DOHH2 (cell line): ENCODE measurements around the gene KIF19.

ENCODE experiments used
- H3F3A ChIP-seq: fragments of 200-600 bp; sonication (generic), shearing (Covaris generic); 2 replicates; pipeline ENCODE4 v1.6.0; 2016; ENCODE audit warnings: antibody characterized with exemption, mild to moderate bottlenecking; ENCODE audit not compliant: control insufficient read depth, insufficient read depth
- H3K27ac ChIP-seq: fragments of 200-600 bp; sonication (generic); 2 replicates; pipeline ENCODE4 v1.5.1; 2014; ENCODE audit warnings: low read depth, mild to moderate bottlenecking, low read length, moderate library complexity
- H3K27me3 ChIP-seq: fragments of 200-600 bp; sonication (generic); 2 replicates; pipeline ENCODE4 v1.6.1; 2014; ENCODE audit warnings: mild to moderate bottlenecking, low read length, mixed read lengths; ENCODE audit not compliant: control insufficient read depth
- H3K36me3 ChIP-seq: fragments of 200-600 bp; sonication (generic); 2 replicates; pipeline ENCODE4 v1.6.1; 2014; ENCODE audit warnings: mild to moderate bottlenecking, low read length, moderate library complexity, mixed read lengths; ENCODE audit not compliant: control insufficient read depth
- H3K4me1 ChIP-seq: fragments of 200-600 bp; sonication (generic); 2 replicates; pipeline ENCODE4 v1.6.1; 2014; ENCODE audit warnings: mild to moderate bottlenecking, low read length, mixed read lengths; ENCODE audit not compliant: control insufficient read depth
- H3K4me2 ChIP-seq: fragments of 200-600 bp; sonication (generic); 2 replicates; pipeline ENCODE4 v1.6.0; 2014; ENCODE audit warnings: mild to moderate bottlenecking, low read length, moderate library complexity
- H3K4me3 ChIP-seq: fragments of 200-600 bp; sonication (generic); 2 replicates; pipeline ENCODE4 v1.5.1; 2014; ENCODE audit warnings: mild to moderate bottlenecking, low read length, mixed read lengths
- H3K79me2 ChIP-seq: fragments of 200-600 bp; sonication (generic); 2 replicates; pipeline ENCODE4 v1.6.1; 2014; ENCODE audit warnings: mild to moderate bottlenecking, low read length, mixed read lengths; ENCODE audit not compliant: control insufficient read depth
- H3K9me2 ChIP-seq: fragments of 200-600 bp; sonication (generic); replicated peaks from 2 replicates; pipeline ENCODE4 v1.6.1; 2014; ENCODE audit warnings: mild to moderate bottlenecking, low read length, mixed read lengths; ENCODE audit not compliant: control insufficient read depth
- H3K9me3 ChIP-seq: fragments of 200-600 bp; sonication (generic); 2 replicates; pipeline ENCODE4 v1.6.1; 2014; ENCODE audit warnings: antibody characterized with exemption, low read length, mixed read lengths; ENCODE audit not compliant: control insufficient read depth, insufficient read depth
- H4K20me1 ChIP-seq: fragments of 200-600 bp; sonication (generic); 2 replicates; pipeline ENCODE4 v1.6.0; 2014; ENCODE audit warnings: low read depth, mild to moderate bottlenecking, antibody characterized with exemption, low read length, moderate library complexity; ENCODE audit not compliant: control insufficient read depth, insufficient read depth
- CTCF ChIP-seq: fragments of 200-600 bp; sonication (generic); IDR thresholded peaks from one replicate; pipeline ENCODE4 v1.5.1; 2014; ENCODE audit warnings: antibody characterized with exemption, mild to moderate bottlenecking, low read depth, low read length; ENCODE audit not compliant: poor library complexity, severe bottlenecking
- EZH2phosphoT487 ChIP-seq: fragments of 200-600 bp; sonication (generic); IDR thresholded peaks from 2 replicates; pipeline ENCODE4 v1.6.1; 2017; ENCODE audit warnings: borderline replicate concordance, mild to moderate bottlenecking, antibody characterized with exemption, low read length, moderate library complexity, mixed read lengths

KIF19 gene

GRCh38 chr17:74380086-74380958, 54.3 kb downstream of the KIF19 start:
- Histone ChIP-seq H3K4me3 (no peak overlapping the region), H3K79me2 (no peaks in the 10 kb centered on the region), H3K9me3 (no peaks in the 10 kb centered on the region), H3K9me2 (no peaks in the 10 kb centered on the region), H3F3A (no peaks in the 10 kb centered on the region), H3K27ac (no peak overlapping the region), H3K4me2 (no peak overlapping the region), H3K4me1 (no peaks in the 10 kb centered on the region), H4K20me1 (no peaks in the 10 kb centered on the region), H3K27me3 (no peaks in the 10 kb centered on the region), H3K36me3 (no peaks in the 10 kb centered on the region)
- TF ChIP-seq CTCF = no peak
- TF ChIP-seq EZH2phosphoT487 = no peak

- Histone ChIP-seq H3K4me3 (no peak overlapping the region), H3K9me2 (no peaks in the 10 kb centered on the region), H3K79me2 (no peaks in the 10 kb centered on the region), H3K36me3 (no peaks in the 10 kb centered on the region), H3K4me2 (no peak overlapping the region), H3K27me3 (no peaks in the 10 kb centered on the region), H3K9me3 (no peaks in the 10 kb centered on the region), H4K20me1 (no peaks in the 10 kb centered on the region), H3F3A (no peaks in the 10 kb centered on the region), H3K4me1 (no peaks in the 10 kb centered on the region), H3K27ac (no peak overlapping the region)
- no peak for TF ChIP-seq CTCF
- no peak for TF ChIP-seq EZH2phosphoT487
These were observed 55.2 kb downstream of the KIF19 start for GRCh38 chr17:74380959-74381808.

GRCh38 chr17:74383141-74383540, 57.1 kb downstream of the KIF19 start:
- no peaks in the 10 kb centered on the region for H3F3A ChIP-seq
- no peak overlapping the region for H3K4me3 ChIP-seq
- TF ChIP-seq CTCF = no peak
- no peak for TF ChIP-seq EZH2phosphoT487
- H3K4me2 ChIP-seq = no peak overlapping the region
- no peaks in the 10 kb centered on the region for H4K20me1 ChIP-seq
- H3K4me1 ChIP-seq = no peaks in the 10 kb centered on the region
- no peaks in the 10 kb centered on the region for H3K9me3 ChIP-seq
- H3K36me3 ChIP-seq = no peaks in the 10 kb centered on the region
- H3K27me3 ChIP-seq = no peaks in the 10 kb centered on the region
- H3K9me2 ChIP-seq = no peaks in the 10 kb centered on the region
- H3K79me2 ChIP-seq = no peaks in the 10 kb centered on the region
- no peak overlapping the region for H3K27ac ChIP-seq
